ENCODE results near the gene RAPGEF1.

GRCh38 chr9:131594906-131595665, 144.8 kb downstream of the RAPGEF1 start:
- TF ChIP-seq CTCF (IDR thresholded peaks at IDR 0.05) (no peak), POLR2A (IDR thresholded peaks at IDR 0.05) (no peak)
